SK-N-SH (cell line): ENCODE results near the gene PTEN. TPM values are rescaled to one million over a fixed set of nuclear protein-coding genes. Genes with fewer than 3 reads are reported as not detected.

ENCODE experiments used
- CTCF ChIA-PET: fragments of 300-600, 350-600 bp; formaldehyde crosslinking; extraction: SDS; loops from one replicate; lab custom pipeline; 2021; lab: Yijun Ruan, JAX
- POLR2A ChIA-PET: fragments of 350-600 bp; sonication (Branson Sonifier 250); formaldehyde crosslinking; extraction: SDS; loops from one replicate; lab custom pipeline; 2020; ENCODE audit warnings: antibody characterized with exemption, inconsistent platforms; lab: Yijun Ruan, JAX
- DNase-seq: peaks from one replicate; pipeline ENCODE4 v3.0.0; 2012
- H2AFZ ChIP-seq: fragments of 200-600 bp; sonication (generic); 2 replicates; pipeline ENCODE4 v1.8.1; 2016; ENCODE audit warnings: antibody characterized with exemption, mild to moderate bottlenecking, low read depth
- H3F3A ChIP-seq: fragments of 200-600 bp; sonication (generic); replicated peaks from 2 replicates; pipeline ENCODE3; 2016; ENCODE audit warnings: antibody characterized with exemption, mild to moderate bottlenecking; ENCODE audit not compliant: insufficient read depth
- H3K27ac ChIP-seq, 2 experiments: fragments of 200-500 bp in 1 of 2; fragments of 200-600 bp in 1 of 2; sonication (Bioruptor generic) in 1 of 2; sonication (generic), shearing (Covaris generic) in 1 of 2; 2 replicates each; pipeline versions ENCODE4 v1.5.1 to v1.6.1; 2014 to 2016; ENCODE audit warnings: low read depth in 2 of 2, inconsistent platforms in 1 of 2, low read length in 1 of 2, mild to moderate bottlenecking in 1 of 2, mixed read lengths in 1 of 2
- H3K27me3 ChIP-seq: fragments of 200-600 bp; sonication (generic), shearing (Covaris generic); 2 replicates; pipeline ENCODE4 v1.6.1; 2016; ENCODE audit warnings: mixed run types; ENCODE audit not compliant: insufficient read depth
- H3K36me3 ChIP-seq, 2 experiments: fragments of 200-500 bp in 1 of 2; fragments of 200-600 bp in 1 of 2; sonication (Bioruptor generic) in 1 of 2; sonication (generic) in 1 of 2; replicated peaks in 1 of 2; 2 replicates each; pipeline versions ENCODE3 to v1.5.1; 2014 to 2016; ENCODE audit warnings: low read length in 1 of 2, mild to moderate bottlenecking in 1 of 2; ENCODE audit not compliant: insufficient read depth in 2 of 2, control insufficient read depth in 1 of 2
- H3K4me1 ChIP-seq, 2 experiments: fragments of 200-500 bp in 1 of 2; fragments of 200-600 bp in 1 of 2; sonication (Bioruptor generic) in 1 of 2; sonication (generic), shearing (Covaris generic) in 1 of 2; 2 replicates each; pipeline versions ENCODE4 v1.5.1 to v1.6.1; 2014 to 2016; ENCODE audit warnings: low read depth in 1 of 2, low read length in 1 of 2, mixed run types in 1 of 2; ENCODE audit not compliant: insufficient read depth in 2 of 2, control insufficient read depth in 1 of 2
- H3K4me2 ChIP-seq: fragments of 200-600 bp; sonication (generic), shearing (Covaris generic); 2 replicates; pipeline ENCODE4 v1.6.1; 2017; ENCODE audit warnings: mixed run types
- H3K4me3 ChIP-seq, 2 experiments: fragments of 200-500 bp in 1 of 2; fragments of 200-600 bp in 1 of 2; sonication (Bioruptor generic) in 1 of 2; sonication (generic), shearing (Covaris generic) in 1 of 2; 2 replicates each; pipeline versions ENCODE4 v1.5.1 to v1.8.1; 2014 to 2016; ENCODE audit warnings: low read depth in 2 of 2, inconsistent platforms in 1 of 2, low read length in 1 of 2, mild to moderate bottlenecking in 1 of 2, mixed read lengths in 1 of 2, moderate library complexity in 1 of 2
- H3K79me2 ChIP-seq: fragments of 200-600 bp; sonication (generic); 2 replicates; pipeline ENCODE4 v1.8.1; 2017; ENCODE audit warnings: mild to moderate bottlenecking; ENCODE audit not compliant: insufficient read depth
- H3K9ac ChIP-seq: fragments of 200-600 bp; sonication (generic); 2 replicates; pipeline ENCODE4 v1.6.1; 2017; ENCODE audit warnings: mixed run types
- H3K9me2 ChIP-seq: fragments of 200-600 bp; sonication (generic); 2 replicates; pipeline ENCODE4 v1.6.1; 2017; ENCODE audit warnings: mixed run types
- H3K9me3 ChIP-seq: fragments of 200-600 bp; sonication (generic); 2 replicates; pipeline ENCODE4 v1.6.1; 2017; ENCODE audit warnings: mixed run types, mild to moderate bottlenecking, moderate library complexity
- H4K20me1 ChIP-seq: fragments of 200-600 bp; sonication (generic); 2 replicates; pipeline ENCODE4 v1.6.1; 2017; ENCODE audit warnings: mild to moderate bottlenecking, mixed run types; ENCODE audit not compliant: insufficient read depth
- CHD2 ChIP-seq: fragments of 150-350 bp; IDR thresholded peaks from 2 replicates; pipeline ENCODE4 v1.6.1; 2018; ENCODE audit warnings: low read length; ENCODE audit not compliant: partially characterized antibody
- FOSL2 ChIP-seq: IDR thresholded peaks from 2 replicates; pipeline ENCODE4 v1.4.0; 2012; ENCODE audit warnings: low read depth, mild to moderate bottlenecking, moderate library complexity, borderline replicate concordance
- FOXJ3 ChIP-seq: sonication (generic); formaldehyde crosslinking; IDR thresholded peaks from 2 replicates; pipeline ENCODE4 v1.5.1; 2020; ENCODE audit warnings: mild to moderate bottlenecking, missing genetic modification reagents
- FOXM1 ChIP-seq: IDR thresholded peaks from 2 replicates; pipeline ENCODE4 v1.4.0; 2012; ENCODE audit warnings: low read depth, mild to moderate bottlenecking
- GABPA ChIP-seq: IDR thresholded peaks from 2 replicates; pipeline ENCODE4 v1.4.0; 2012; ENCODE audit warnings: low read depth, mild to moderate bottlenecking
- GATA2 ChIP-seq: sonication (generic); formaldehyde crosslinking; IDR thresholded peaks from 2 replicates; pipeline ENCODE4 v1.5.0; 2020; ENCODE audit warnings: mild to moderate bottlenecking, missing genetic modification reagents
- JUND ChIP-seq: IDR thresholded peaks from 2 replicates; pipeline ENCODE4 v1.4.0; 2012
- MEF2A ChIP-seq: IDR thresholded peaks from 2 replicates; pipeline ENCODE4 v1.4.0; 2012; ENCODE audit warnings: low read depth, borderline replicate concordance
- NRF1 ChIP-seq: IDR thresholded peaks from 2 replicates; pipeline ENCODE4 v1.6.1; 2012; ENCODE audit warnings: low read depth, mild to moderate bottlenecking, low read length
- POLR2AphosphoS5 ChIP-seq: IDR thresholded peaks from 2 replicates; pipeline ENCODE4 v1.6.1; 2012; ENCODE audit warnings: low read depth, low read length
- RFX5 ChIP-seq: IDR thresholded peaks from 2 replicates; pipeline ENCODE4 v1.6.1; 2012; ENCODE audit warnings: mild to moderate bottlenecking, improper control_type of control experiment, low read length
- RXRA ChIP-seq: IDR thresholded peaks from 2 replicates; pipeline ENCODE4 v1.4.0; 2012; ENCODE audit warnings: low read depth, mild to moderate bottlenecking, borderline replicate concordance
- SMC3 ChIP-seq: IDR thresholded peaks from 2 replicates; pipeline ENCODE4 v1.6.1; 2012; ENCODE audit warnings: low read depth, low read length, improper control_type of control experiment
- USF2 ChIP-seq: fragments of 150-350 bp; IDR thresholded peaks from 2 replicates; pipeline ENCODE4 v1.6.1; 2017; ENCODE audit warnings: antibody characterized with exemption, low read length, low read depth, borderline replicate concordance
- YY1 ChIP-seq: IDR thresholded peaks from 2 replicates; pipeline ENCODE4 v1.4.0; 2012; ENCODE audit warnings: low read depth, mild to moderate bottlenecking
- ZBTB33 ChIP-seq: IDR thresholded peaks from 2 replicates; pipeline ENCODE4 v1.4.0; 2012; ENCODE audit warnings: low read depth, borderline replicate concordance
- WGBS: methylation state at CpG from one replicate; pipeline ENCODE4 v1.1.6; 2017; ENCODE audit warnings: low lambda C conversion rate; 5-methylcytosine and 5-hydroxymethylcytosine counted together
- polyA plus RNA-seq, 3 experiments: library from polyadenylated mRNA; depleted of rRNA; stranded (reverse); fragments of >200 nt; gene quantifications; 2 replicates each; pipeline ENCODE4 v1.2.3, GENCODE V29; 2012
- TF ChIP-seq, protein P1 (sequence below): IDR thresholded peaks from 2 replicates; pipeline ENCODE4 v1.4.0; 2012; ENCODE audit warnings: low read depth, borderline replicate concordance
- TF ChIP-seq, protein P2 (sequence below): IDR thresholded peaks from 2 replicates; pipeline ENCODE4 v1.6.1; 2012; ENCODE audit warnings: mild to moderate bottlenecking, low read depth, low read length, moderate library complexity
- TF ChIP-seq, protein P3 (sequence below): IDR thresholded peaks from 2 replicates; pipeline ENCODE4 v1.4.0; 2012; ENCODE audit warnings: low read depth

The PTEN gene
- polyA plus RNA-seq, 1 of the 3 experiments (the other 2 are of a cell fraction), result 12.8 TPM

- Histone ChIP-seq H3K27me3 (no peaks in the 10 kb centered on the region), H3K4me2 (no peak overlapping the region), H3K4me1 (no peaks in the 10 kb centered on the region; a peak in 2 of 4 replicates), H4K20me1 (no peaks in the 10 kb centered on the region), H3K9me2 (no peaks in the 10 kb centered on the region), H3K79me2 (no peaks in the 10 kb centered on the region), H3F3A (peaks cover 7% of the 10 kb centered on the region), H3K36me3 (peaks cover 0 to 5% of the 10 kb centered on the region in 2 experiments), H3K27ac (no peak overlapping the region), H3K4me3 (no peak overlapping the region), H2AFZ (no peak overlapping the region), H3K9ac (no peak overlapping the region)
- CTCF ChIA-PET, result interaction anchor here (0.6 to 0.9 kb wide), 2 partner anchors 107 to 264 kb away, joined by 3 read pairs; no protein-coding TSS in a partner anchor
- POLR2A ChIA-PET, result no interaction called here
- WGBS, result 81% methylated on average over 4 of the region's 4 CpGs
- TF ChIP-seq USF2 (no peak), FOXJ3 (CRISPR knock-in tag) (no peak), FOXM1 (no peak), POLR2AphosphoS5 (no peak), YY1 (no peak), FOSL2 (no peak), SMC3 (no peak), MEF2A (no peak), GABPA (no peak), CHD2 (no peak), JUND (no peak), NRF1 (no peak), GATA2 (no peak), ZBTB33 (no peak), RFX5 (no peak), RXRA (no peak)
- TF ChIP-seq, protein P1, sequence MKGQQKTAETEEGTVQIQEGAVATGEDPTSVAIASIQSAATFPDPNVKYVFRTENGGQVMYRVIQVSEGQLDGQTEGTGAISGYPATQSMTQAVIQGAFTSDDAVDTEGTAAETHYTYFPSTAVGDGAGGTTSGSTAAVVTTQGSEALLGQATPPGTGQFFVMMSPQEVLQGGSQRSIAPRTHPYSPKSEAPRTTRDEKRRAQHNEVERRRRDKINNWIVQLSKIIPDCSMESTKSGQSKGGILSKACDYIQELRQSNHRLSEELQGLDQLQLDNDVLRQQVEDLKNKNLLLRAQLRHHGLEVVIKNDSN, result no peak
- TF ChIP-seq, protein P2, sequence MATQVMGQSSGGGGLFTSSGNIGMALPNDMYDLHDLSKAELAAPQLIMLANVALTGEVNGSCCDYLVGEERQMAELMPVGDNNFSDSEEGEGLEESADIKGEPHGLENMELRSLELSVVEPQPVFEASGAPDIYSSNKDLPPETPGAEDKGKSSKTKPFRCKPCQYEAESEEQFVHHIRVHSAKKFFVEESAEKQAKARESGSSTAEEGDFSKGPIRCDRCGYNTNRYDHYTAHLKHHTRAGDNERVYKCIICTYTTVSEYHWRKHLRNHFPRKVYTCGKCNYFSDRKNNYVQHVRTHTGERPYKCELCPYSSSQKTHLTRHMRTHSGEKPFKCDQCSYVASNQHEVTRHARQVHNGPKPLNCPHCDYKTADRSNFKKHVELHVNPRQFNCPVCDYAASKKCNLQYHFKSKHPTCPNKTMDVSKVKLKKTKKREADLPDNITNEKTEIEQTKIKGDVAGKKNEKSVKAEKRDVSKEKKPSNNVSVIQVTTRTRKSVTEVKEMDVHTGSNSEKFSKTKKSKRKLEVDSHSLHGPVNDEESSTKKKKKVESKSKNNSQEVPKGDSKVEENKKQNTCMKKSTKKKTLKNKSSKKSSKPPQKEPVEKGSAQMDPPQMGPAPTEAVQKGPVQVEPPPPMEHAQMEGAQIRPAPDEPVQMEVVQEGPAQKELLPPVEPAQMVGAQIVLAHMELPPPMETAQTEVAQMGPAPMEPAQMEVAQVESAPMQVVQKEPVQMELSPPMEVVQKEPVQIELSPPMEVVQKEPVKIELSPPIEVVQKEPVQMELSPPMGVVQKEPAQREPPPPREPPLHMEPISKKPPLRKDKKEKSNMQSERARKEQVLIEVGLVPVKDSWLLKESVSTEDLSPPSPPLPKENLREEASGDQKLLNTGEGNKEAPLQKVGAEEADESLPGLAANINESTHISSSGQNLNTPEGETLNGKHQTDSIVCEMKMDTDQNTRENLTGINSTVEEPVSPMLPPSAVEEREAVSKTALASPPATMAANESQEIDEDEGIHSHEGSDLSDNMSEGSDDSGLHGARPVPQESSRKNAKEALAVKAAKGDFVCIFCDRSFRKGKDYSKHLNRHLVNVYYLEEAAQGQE, result no peak
- TF ChIP-seq, protein P3, sequence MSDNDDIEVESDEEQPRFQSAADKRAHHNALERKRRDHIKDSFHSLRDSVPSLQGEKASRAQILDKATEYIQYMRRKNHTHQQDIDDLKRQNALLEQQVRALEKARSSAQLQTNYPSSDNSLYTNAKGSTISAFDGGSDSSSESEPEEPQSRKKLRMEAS, result no peak
- TF ChIP-seq, all 33 proteins: peak for 0
- H3K9me3 ChIP-seq, result no peaks in the 10 kb centered on the region
- no peak for DNase-seq
Measured at GRCh38 chr10:87976101-87976743, 112.8 kb downstream of the PTEN start.
